ENCODE measurements around the gene C2orf68. TPM values are rescaled to one million over a fixed set of nuclear protein-coding genes. Genes with fewer than 3 reads are reported as not detected.
A peak's percentile ranks its signal among the peaks of the same experiment; 100 is the strongest.

C2orf68 gene
- total and polyA plus RNA-seq, 2 of the 13 experiments (the other 11 are each of a cell fraction or from before 2014, with no cell fraction given): 47.1 to 77.4 TPM

DNA sequence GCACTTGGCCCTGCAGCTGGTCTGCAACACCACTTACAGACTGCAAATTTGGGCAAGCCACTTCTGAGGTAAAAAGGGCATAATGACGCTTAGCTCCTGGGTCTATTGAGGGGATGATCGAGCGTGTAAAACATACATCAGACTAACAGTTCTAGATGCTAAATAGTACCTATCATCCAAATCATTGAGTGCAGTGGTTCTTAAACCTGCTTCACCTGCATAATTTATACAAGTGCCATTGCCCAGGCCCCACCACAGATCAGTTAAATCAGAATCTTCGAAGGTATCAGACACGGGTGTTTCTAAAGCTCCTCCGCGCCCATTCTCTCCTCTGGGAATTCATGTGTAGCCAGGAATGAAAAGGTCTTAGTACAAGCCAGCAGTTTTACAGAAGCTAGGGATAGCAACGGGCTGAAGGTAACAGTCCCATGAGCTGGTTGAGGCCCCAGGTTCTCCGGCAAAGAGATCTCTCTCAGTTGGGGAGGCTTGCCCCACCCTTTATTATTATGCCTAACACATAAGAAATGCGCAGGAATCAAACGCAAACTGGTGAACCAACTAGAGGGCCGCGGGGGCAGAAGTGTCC lies 17.1 kb downstream of the C2orf68 start (continued):
- TF ChIP-seq HNF1A (IDR thresholded peaks at IDR 0.05; ENCODE audit: low read depth) (no peak), HNF1A (CRISPR knock-in tag; IDR thresholded peaks at IDR 0.05; ENCODE audit: borderline replicate concordance) (no peak), AHR (CRISPR knock-in tag; IDR thresholded peaks at IDR 0.05) (no peak), ZNF530 (CRISPR knock-in tag; IDR thresholded peaks at IDR 0.05; ENCODE audit: low read depth) (0 out of 2 replicates have a peak, but pooled peaks have one; percentile 64), ZNF775 (CRISPR knock-in tag; IDR thresholded peaks at IDR 0.05; ENCODE audit: borderline replicate concordance) (no peak), REST (IDR thresholded peaks at IDR 0.05; ENCODE audit: borderline replicate concordance in 1 of 2, low read depth in 1 of 2, low read length in 2 of 2) (no peak), ZNF777 (CRISPR knock-in tag; IDR thresholded peaks at IDR 0.05) (no peak), POLR2AphosphoS5 (IDR thresholded peaks at IDR 0.05; ENCODE audit: low read depth, low read length) (0 out of 2 replicates have a peak, but pooled peaks have one; percentile 13), PPARG (CRISPR knock-in tag; conservative IDR thresholded peaks at IDR 0.05) (no peak), HBP1 (CRISPR knock-in tag; IDR thresholded peaks at IDR 0.05; ENCODE audit: low read depth) (no peak), ZNF629 (CRISPR knock-in tag; conservative IDR thresholded peaks at IDR 0.05) (no peak), ZBTB42 (CRISPR knock-in tag; IDR thresholded peaks at IDR 0.05) (no peak), ZNF431 (CRISPR knock-in tag; IDR thresholded peaks at IDR 0.05; ENCODE audit: borderline replicate concordance, low read depth) (no peak), ATF3 (CRISPR knock-in tag; IDR thresholded peaks at IDR 0.05) (0 out of 2 replicates have a peak, but pooled peaks have one; percentile 17), ZFP1 (CRISPR knock-in tag; IDR thresholded peaks at IDR 0.05) (no peak), HNF4G (IDR thresholded peaks at IDR 0.05; ENCODE audit: borderline replicate concordance, low read depth, low read length) (no peak), HNF4G (CRISPR knock-in tag; IDR thresholded peaks at IDR 0.05; ENCODE audit: borderline replicate concordance, low read depth) (0 out of 2 replicates have a peak, but pooled peaks have one; percentile 5), ZNF33B (CRISPR knock-in tag; IDR thresholded peaks at IDR 0.05) (no peak)
- TF ChIP-seq, protein P1, sequence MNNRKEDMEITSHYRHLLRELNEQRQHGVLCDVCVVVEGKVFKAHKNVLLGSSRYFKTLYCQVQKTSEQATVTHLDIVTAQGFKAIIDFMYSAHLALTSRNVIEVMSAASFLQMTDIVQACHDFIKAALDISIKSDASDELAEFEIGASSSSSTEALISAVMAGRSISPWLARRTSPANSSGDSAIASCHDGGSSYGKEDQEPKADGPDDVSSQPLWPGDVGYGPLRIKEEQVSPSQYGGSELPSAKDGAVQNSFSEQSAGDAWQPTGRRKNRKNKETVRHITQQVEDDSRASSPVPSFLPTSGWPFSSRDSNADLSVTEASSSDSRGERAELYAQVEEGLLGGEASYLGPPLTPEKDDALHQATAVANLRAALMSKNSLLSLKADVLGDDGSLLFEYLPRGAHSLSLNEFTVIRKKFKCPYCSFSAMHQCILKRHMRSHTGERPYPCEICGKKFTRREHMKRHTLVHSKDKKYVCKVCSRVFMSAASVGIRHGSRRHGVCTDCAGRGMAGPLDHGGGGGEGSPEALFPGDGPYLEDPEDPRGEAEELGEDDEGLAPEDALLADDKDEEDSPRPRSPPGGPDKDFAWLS (CRISPR knock-in tag; IDR thresholded peaks at IDR 0.05; ENCODE audit: borderline replicate concordance): no peak
